Memory B cell (primary cell): ENCODE data around the gene COLEC11.
"Not testable (repeated sequence)": the region's sequence is repeated elsewhere in the genome, so short reads cannot be mapped to it uniquely, and the experiment has no call there.

ENCODE experiments used
- ATAC-seq: fragments of 150-1000 bp; cut with Tn5 transposase; 2 replicates; pipeline ENCODE4 v1.10.0; 2021; ENCODE audit warnings: low read depth, mild to moderate bottlenecking, moderate library complexity
- DNase-seq, 2 donors: peaks; one replicate each; pipeline ENCODE4 v3.0.0; 2022; ENCODE audit warnings: low spot score in 2 of 2
- H3K27ac Mint-ChIP-seq: one replicate; pipeline ENCODE4 v1.8.0; 2022; ENCODE audit warnings: mild to moderate bottlenecking, moderate library complexity, mixed read lengths
- H3K27me3 Mint-ChIP-seq: one replicate; pipeline ENCODE4 v1.8.0; 2022; ENCODE audit warnings: mixed read lengths
- H3K36me3 Mint-ChIP-seq: one replicate; pipeline ENCODE4 v1.8.0; 2022; ENCODE audit warnings: mild to moderate bottlenecking, mixed read lengths
- H3K4me1 Mint-ChIP-seq: one replicate; pipeline ENCODE4 v1.8.0; 2022; ENCODE audit warnings: mixed read lengths
- H3K4me3 Mint-ChIP-seq: one replicate; pipeline ENCODE4 v1.8.0; 2022; ENCODE audit warnings: mild to moderate bottlenecking, moderate library complexity, mixed read lengths
- H3K9me3 Mint-ChIP-seq: one replicate; pipeline ENCODE4 v1.8.0; 2022; ENCODE audit warnings: mixed read lengths

COLEC11 gene

GRCh38 chr2:3604991-3605961 is 10.4 kb downstream of the COLEC11 start:
- Mint-ChIP-seq H3K4me1 (peaks cover 11% of the 10 kb centered on the region), H3K27ac (peak overlapping the region; percentile 46), H3K4me3 (peak overlapping the region; percentile 59), H3K9me3 (no peaks in the 10 kb centered on the region), H3K36me3 (no peaks in the 10 kb centered on the region), H3K27me3 (peaks cover 2% of the 10 kb centered on the region)
- DNase-seq, result no peak
- peak; percentile 49 for ATAC-seq

- H3K36me3 Mint-ChIP-seq, result no peaks in the 10 kb centered on the region
- no peak overlapping the region for H3K27ac Mint-ChIP-seq
- H3K4me1 Mint-ChIP-seq, result peaks cover 14% of the 10 kb centered on the region
- ATAC-seq, result no peak
- H3K27me3 Mint-ChIP-seq, result peaks cover 6% of the 10 kb centered on the region
- H3K4me3 Mint-ChIP-seq, result no peak overlapping the region
- H3K9me3 Mint-ChIP-seq, result no peaks in the 10 kb centered on the region
- no peak for DNase-seq
Observed at GRCh38 chr2:3606028-3606369, 11.1 kb downstream of the COLEC11 start.

- Mint-ChIP-seq H3K36me3 (no peaks in the 10 kb centered on the region), H3K4me1 (peaks cover 14% of the 10 kb centered on the region), H3K9me3 (no peaks in the 10 kb centered on the region), H3K4me3 (no peak overlapping the region), H3K27me3 (peaks cover 7% of the 10 kb centered on the region), H3K27ac (no peak overlapping the region)
- ATAC-seq (no peak), DNase-seq (no peak)
Observed at GRCh38 chr2:3606370-3607201, 11.7 kb downstream of the COLEC11 start.

- H3K9me3 Mint-ChIP-seq, result no peaks in the 10 kb centered on the region
- no peak for ATAC-seq
- H3K27ac Mint-ChIP-seq, result no peak overlapping the region
- H3K4me3 Mint-ChIP-seq, result no peak overlapping the region
- peaks cover 14% of the 10 kb centered on the region for H3K4me1 Mint-ChIP-seq
- no peak for DNase-seq
- no peaks in the 10 kb centered on the region for H3K36me3 Mint-ChIP-seq
- peaks cover 7% of the 10 kb centered on the region for H3K27me3 Mint-ChIP-seq
Observed at GRCh38 chr2:3608373-3609278, 13.7 kb downstream of the COLEC11 start.

- Mint-ChIP-seq H3K4me3 (peak overlapping the region; percentile 34), H3K4me1 (peaks cover 14% of the 10 kb centered on the region)
- H3K9me3 Mint-ChIP-seq, DNase-seq, H3K36me3 Mint-ChIP-seq, H3K27ac Mint-ChIP-seq, H3K27me3 Mint-ChIP-seq: not testable (repeated sequence)
- peak; percentile 69 for ATAC-seq
Observed at GRCh38 chr2:3609279-3609673, 14.4 kb downstream of the COLEC11 start.

- Mint-ChIP-seq H3K4me1 (peaks cover 10% of the 10 kb centered on the region), H3K27me3 (peaks cover 7% of the 10 kb centered on the region), H3K9me3 (no peaks in the 10 kb centered on the region), H3K36me3 (no peaks in the 10 kb centered on the region), H3K27ac (no peak overlapping the region), H3K4me3 (no peak overlapping the region)
- DNase-seq, result no peak
- ATAC-seq, result no peak
Observed at GRCh38 chr2:3610415-3610814, 15.5 kb downstream of the COLEC11 start.

- peaks cover 7% of the 10 kb centered on the region for H3K27me3 Mint-ChIP-seq
- DNase-seq (no peak), ATAC-seq (no peak)
- H3K9me3 Mint-ChIP-seq, result no peaks in the 10 kb centered on the region
- no peak overlapping the region for H3K4me3 Mint-ChIP-seq
- H3K4me1 Mint-ChIP-seq, result peaks cover 10% of the 10 kb centered on the region
- H3K27ac Mint-ChIP-seq, result no peak overlapping the region
- no peaks in the 10 kb centered on the region for H3K36me3 Mint-ChIP-seq
Observed at GRCh38 chr2:3610881-3611505, 16.1 kb downstream of the COLEC11 start.

- Mint-ChIP-seq H3K4me1 (peaks cover 10% of the 10 kb centered on the region), H3K36me3 (no peaks in the 10 kb centered on the region), H3K4me3 (no peak overlapping the region), H3K27me3 (peaks cover 7% of the 10 kb centered on the region), H3K27ac (no peak overlapping the region), H3K9me3 (no peaks in the 10 kb centered on the region)
- ATAC-seq (no peak), DNase-seq (no peak)
Observed at GRCh38 chr2:3611589-3611988, 16.7 kb downstream of the COLEC11 start.

- Mint-ChIP-seq H3K27me3 (peaks cover 7% of the 10 kb centered on the region), H3K4me3 (no peak overlapping the region), H3K27ac (no peak overlapping the region), H3K4me1 (peaks cover 10% of the 10 kb centered on the region), H3K36me3 (no peaks in the 10 kb centered on the region), H3K9me3 (no peaks in the 10 kb centered on the region)
- DNase-seq (no peak), ATAC-seq (no peak)
Observed at GRCh38 chr2:3612639-3613523, 18.0 kb downstream of the COLEC11 start.

GRCh38 chr2:3613524-3613905 is 18.6 kb downstream of the COLEC11 start:
- DNase-seq, result no peak
- ATAC-seq, result no peak

GRCh38 chr2:3614743-3615142 is 19.8 kb downstream of the COLEC11 start:
- not testable (repeated sequence) for DNase-seq, H3K27me3 Mint-ChIP-seq, H3K36me3 Mint-ChIP-seq, ATAC-seq, H3K9me3 Mint-ChIP-seq, H3K4me1 Mint-ChIP-seq, H3K27ac Mint-ChIP-seq, H3K4me3 Mint-ChIP-seq

More at GRCh38 chr2:3613524-3613905, 18.6 kb downstream of the COLEC11 start:
- Mint-ChIP-seq H3K4me3 (no peak overlapping the region), H3K9me3 (no peaks in the 10 kb centered on the region), H3K36me3 (no peaks in the 10 kb centered on the region), H3K27me3 (peaks cover 7% of the 10 kb centered on the region), H3K27ac (no peak overlapping the region), H3K4me1 (peaks cover 10% of the 10 kb centered on the region)

- not testable (repeated sequence) for H3K27ac Mint-ChIP-seq, ATAC-seq, DNase-seq, H3K36me3 Mint-ChIP-seq, H3K4me1 Mint-ChIP-seq, H3K4me3 Mint-ChIP-seq, H3K27me3 Mint-ChIP-seq, H3K9me3 Mint-ChIP-seq
Observed at GRCh38 chr2:3615541-3616200, 20.8 kb downstream of the COLEC11 start.
